Muscle of back (tissue), 11 donors: ENCODE measurements around the gene NGFR. TPM values are rescaled to one million over a fixed set of nuclear protein-coding genes. Genes with fewer than 3 reads are reported as not detected.

ENCODE experiments used
- DNase-seq, 3 donors: peaks; one replicate each; pipeline versions ENCODE4 v3.0.0 to v3.0.0-alpha.2; 2013
- polyA plus RNA-seq, 10 donors: library from polyadenylated mRNA; unstranded; fragments of 120-200 nt; gene quantifications; one replicate each; pipeline ENCODE4 v1.2.1, GENCODE V29; 2013; ENCODE audit not compliant: insufficient read length in 10 of 10

Gene NGFR
- polyA plus RNA-seq, 10 donors = 33.6 to 85.7 (median 47.6) TPM

- DNase-seq = no peak
Measured at GRCh38 chr17:49466436-49466835, 28.7 kb upstream of the NGFR start.

GRCh38 chr17:49467175-49467574 is 27.9 kb upstream of the NGFR start:
- no peak for DNase-seq

GRCh38 chr17:49468811-49469385 is 26.2 kb upstream of the NGFR start:
- no peak for DNase-seq

- DNase-seq = peak in 1 of 3 donors; percentile 66
Measured at GRCh38 chr17:49469831-49470810, 25.0 kb upstream of the NGFR start.

- DNase-seq = peak; percentile 47 to 79 (median 49)
Measured at GRCh38 chr17:49471089-49471683, 23.9 kb upstream of the NGFR start.

- DNase-seq = no peak
Measured at GRCh38 chr17:49471769-49472168, 23.3 kb upstream of the NGFR start.

- no peak for DNase-seq
Measured at GRCh38 chr17:49472527-49472926, 22.6 kb upstream of the NGFR start.

GRCh38 chr17:49473900-49474751 is 21.0 kb upstream of the NGFR start:
- no peak for DNase-seq

- DNase-seq = no peak
Measured at GRCh38 chr17:49477709-49478108, 17.4 kb upstream of the NGFR start.

- no peak for DNase-seq
Measured at GRCh38 chr17:49480836-49481615, 14.1 kb upstream of the NGFR start.

GRCh38 chr17:49482144-49482817 is 12.8 kb upstream of the NGFR start:
- DNase-seq = no peak

- no peak for DNase-seq
Measured at GRCh38 chr17:49483599-49484509, 11.2 kb upstream of the NGFR start.

GRCh38 chr17:49484588-49484987 is 10.5 kb upstream of the NGFR start:
- no peak for DNase-seq

GRCh38 chr17:49486012-49486641 is 9.0 kb upstream of the NGFR start:
- DNase-seq = peak in 2 of 3 donors; percentile 59 to 81

- no peak for DNase-seq
Measured at GRCh38 chr17:49487183-49487582, 7.9 kb upstream of the NGFR start.

- DNase-seq = no peak
Measured at GRCh38 chr17:49488612-49489011, 6.5 kb upstream of the NGFR start.

- no peak for DNase-seq
Measured at GRCh38 chr17:49489348-49489747, 5.7 kb upstream of the NGFR start.

- DNase-seq = no peak
Measured at GRCh38 chr17:49490276-49490675, 4.8 kb upstream of the NGFR start.
